GM18511 (cell line): ENCODE data around the gene SLC34A1.
A peak's percentile ranks its signal among the peaks of the same experiment; 100 is the strongest.
"Not testable (repeated sequence)": the region's sequence is repeated elsewhere in the genome, so short reads cannot be mapped to it uniquely, and the experiment has no call there.

ENCODE experiments used
- ATAC-seq: cut with Tn5 transposase; IDR thresholded peaks from one replicate; pipeline ENCODE4 v1.9.1; 2021; ENCODE audit warnings: mild to moderate bottlenecking, moderate library complexity; ENCODE audit not compliant: unreplicated experiment

SLC34A1 gene

DNA sequence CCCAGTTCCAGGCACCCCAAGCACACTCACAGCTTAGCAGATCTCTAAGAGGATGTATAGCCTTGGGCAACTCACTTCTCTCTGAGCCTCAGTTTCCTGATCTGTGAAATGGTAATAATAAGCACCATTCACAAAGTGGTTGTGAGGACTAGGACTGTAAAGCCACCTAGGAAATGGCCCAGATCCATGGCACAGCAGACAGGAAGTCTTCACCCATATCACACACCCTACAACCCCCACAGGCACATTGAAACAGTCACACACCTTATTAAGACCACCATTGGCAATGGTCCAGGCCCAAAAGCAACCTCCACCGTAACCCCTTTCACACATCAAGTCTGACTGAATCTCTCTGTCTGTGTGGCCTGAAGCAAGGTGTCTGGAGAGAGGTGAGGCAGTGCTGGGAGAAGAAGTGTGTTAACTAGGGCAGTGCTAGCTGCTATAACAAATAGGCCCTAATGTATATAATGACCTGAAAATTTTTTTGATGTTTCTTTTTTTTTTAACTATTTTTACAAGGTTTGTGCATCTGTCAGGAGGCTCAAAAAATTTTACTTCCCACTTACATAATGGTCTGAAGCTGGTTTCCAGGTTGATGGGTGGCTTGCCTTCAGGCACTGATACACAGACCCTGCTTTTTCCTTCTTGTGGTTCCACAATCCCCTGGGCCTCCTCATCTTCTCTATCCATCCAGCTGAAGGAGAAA, 28.9 kb upstream of the SLC34A1 start:
- ATAC-seq, result no peak

DNA sequence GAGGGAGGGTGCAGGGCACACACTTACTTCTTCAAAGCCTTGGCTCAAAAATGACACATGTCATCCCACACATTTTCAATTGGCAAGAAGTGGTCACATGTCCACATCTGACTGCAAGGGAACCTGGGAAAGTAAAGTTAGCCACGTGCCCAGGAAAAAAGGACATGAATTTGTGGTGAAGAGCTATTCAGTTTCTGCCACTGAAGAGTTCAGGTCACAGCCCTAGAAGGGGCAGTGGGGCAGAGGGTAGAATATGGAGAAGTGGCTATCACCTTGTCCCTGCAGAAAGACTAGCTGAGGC, 28.4 kb upstream of the SLC34A1 start:
- ATAC-seq, result no peak

DNA sequence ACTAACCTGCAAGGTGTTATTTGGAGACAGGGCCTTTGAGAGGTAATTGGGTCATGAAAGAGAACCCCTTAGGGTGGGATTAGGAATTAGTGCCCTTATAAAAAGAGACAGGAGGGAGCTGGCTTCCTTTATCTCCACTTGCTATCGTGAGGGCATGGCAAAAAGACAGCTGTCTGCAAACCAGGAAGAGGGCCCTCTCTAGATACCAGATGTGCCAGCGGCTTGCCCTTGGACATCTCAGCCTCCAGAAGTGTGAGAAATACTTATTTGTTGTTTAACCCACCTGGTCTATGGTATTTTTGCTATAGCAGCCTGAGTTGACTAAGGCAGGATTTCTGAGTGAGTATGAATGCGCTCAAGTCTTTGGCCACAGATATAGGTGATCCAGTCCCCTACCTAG, 27.5 kb upstream of the SLC34A1 start:
- ATAC-seq, result no peak

DNA sequence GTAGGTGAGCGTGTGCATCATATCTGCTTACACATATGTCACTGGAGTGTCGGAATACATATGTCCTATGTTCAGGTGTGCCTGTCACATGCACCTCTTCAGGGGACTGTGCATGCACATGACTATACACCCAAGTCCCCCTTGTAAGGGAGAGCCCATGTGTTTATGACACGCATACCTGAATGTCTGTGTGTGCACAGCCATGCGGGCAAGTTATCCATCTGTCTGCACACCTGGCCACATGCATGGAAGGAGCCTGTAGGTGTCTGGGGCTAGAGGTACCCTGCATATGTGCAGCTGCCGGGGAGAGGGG, 27.1 kb upstream of the SLC34A1 start:
- ATAC-seq, result no peak

DNA sequence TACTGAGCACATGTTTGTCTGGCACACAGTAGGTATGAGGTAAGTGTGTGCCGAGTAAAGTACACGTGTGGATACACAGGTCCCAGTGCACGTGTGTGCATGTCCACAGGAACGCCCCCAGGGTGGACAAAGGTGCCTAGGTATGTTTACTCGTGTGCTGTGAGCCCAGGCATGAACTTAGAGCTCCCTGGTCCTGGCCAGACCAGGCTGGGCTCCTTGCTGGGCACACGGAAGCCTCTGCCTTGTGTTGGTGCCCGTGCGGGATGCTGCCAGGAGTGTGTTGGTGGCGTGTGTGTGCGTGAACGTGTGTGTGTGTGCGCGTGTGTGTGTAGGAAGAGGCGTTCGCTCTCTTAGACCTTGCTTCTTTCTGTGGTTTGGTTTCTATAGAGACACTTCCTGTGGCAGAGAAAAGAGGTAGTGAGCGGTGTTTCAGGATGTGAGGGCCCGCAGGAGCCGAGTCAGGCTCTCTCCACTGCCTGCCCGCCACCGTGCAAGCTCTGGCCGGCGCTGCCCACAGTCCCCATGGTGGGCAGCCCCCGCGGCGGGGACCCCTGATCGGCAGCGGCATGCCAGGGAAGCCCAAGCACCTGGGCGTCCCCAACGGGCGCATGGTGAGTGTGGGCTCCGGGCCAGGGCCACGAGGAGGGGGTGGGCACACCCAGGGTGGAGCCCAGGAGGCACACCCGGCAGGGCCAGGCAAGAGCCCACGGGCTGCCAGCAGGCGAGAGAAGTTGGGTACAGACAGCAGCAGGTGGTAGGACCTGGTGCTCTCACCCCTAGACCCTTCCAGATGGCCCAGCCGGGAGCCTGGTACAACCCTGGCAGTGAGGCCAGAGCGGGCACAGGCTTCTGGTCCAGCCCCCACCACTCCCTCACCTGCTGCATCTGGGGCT, 26.5 kb upstream of the SLC34A1 start, which contains the start of gene RGS14:
Gene RGS14, plus strand, starts transcription at position 466 of the 893 bp plus-strand sequence. Its CDS starts 101 bp downstream, at position 567.
- peak; percentile 94 for ATAC-seq

DNA sequence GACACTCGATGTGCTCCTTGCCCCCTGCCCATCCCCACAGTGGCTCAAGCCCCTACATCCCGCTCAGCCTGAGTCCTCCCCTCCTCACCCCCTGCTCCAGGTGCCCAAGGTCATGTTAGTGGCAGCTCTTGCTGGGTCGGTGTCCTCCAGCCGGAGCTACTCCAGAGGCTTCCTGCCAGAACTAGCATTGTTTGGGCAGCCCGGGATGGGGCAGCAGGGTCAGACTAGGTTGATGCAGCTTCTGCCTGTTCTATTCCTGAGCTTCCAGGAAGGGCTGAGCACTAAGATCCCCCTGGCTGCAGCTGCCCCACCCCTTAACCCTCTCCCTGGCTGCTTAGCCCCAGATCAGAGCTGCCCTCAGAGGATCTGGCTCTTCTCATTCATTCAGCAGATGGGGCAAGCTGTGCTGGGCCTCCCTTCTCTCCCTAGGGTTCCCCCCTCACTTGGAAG, 25.8 kb upstream of the SLC34A1 start:
- ATAC-seq, result no peak

DNA sequence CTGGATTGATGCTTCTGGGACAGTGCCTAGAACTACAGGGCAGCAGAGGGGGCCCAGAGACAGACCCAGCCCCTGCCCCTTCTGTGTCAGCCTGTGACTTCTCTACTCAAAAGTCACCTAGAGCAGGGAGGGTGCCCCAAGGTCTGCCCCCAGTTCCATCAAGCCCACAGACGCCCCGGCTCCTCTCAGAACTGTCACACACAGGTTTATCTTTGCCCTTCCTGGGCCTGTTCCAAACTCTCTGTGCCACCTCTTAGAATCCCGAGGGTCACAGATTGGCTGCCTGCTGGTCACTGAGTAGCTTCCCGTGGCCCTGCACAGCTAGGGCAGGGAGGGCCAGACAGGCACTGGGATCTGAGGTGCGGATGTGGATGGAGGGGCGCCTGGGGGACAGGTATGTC, 24.8 kb upstream of the SLC34A1 start:
- ATAC-seq, result no peak

DNA sequence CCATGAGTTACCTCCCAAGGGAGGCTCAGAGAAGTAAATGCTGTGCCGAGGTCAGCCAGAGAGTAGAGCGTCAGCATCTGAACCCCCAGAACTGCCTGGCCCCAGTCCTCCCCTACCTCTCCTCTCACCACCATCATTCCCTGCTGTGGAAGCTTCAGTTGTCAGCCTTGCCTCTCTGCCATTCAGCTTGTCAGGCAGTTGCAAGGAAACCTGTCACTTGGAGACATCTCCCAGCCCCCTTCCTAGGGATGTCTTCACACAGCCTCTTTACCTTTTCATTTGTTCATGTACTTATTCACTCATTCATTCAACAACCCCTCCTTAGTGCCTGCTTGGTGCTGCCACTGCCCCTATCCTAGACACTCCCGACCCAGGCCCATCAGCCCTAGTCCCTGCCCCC, 24.4 kb upstream of the SLC34A1 start:
- ATAC-seq, result no peak

DNA sequence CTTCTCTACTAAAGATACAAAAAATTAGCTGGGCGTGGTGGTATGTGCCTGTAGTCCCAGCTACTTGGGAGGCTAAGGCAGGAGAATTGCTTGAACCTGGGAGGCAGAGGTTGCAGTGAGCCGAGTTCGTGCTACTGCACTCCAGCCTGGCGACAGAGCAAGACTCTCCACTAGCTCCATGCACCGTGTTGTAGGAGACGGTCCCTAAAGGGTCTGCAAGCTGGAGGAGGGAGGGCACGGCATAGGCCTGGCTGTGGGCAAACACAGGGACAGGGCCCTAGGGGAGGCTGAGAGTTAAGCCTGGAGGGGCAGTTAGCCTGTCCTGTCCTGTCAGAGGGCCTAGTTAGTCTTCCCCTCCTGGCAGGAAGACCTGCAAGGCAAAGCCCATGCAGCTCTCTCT, 23.5 kb upstream of the SLC34A1 start:
- not testable (repeated sequence) for ATAC-seq

DNA sequence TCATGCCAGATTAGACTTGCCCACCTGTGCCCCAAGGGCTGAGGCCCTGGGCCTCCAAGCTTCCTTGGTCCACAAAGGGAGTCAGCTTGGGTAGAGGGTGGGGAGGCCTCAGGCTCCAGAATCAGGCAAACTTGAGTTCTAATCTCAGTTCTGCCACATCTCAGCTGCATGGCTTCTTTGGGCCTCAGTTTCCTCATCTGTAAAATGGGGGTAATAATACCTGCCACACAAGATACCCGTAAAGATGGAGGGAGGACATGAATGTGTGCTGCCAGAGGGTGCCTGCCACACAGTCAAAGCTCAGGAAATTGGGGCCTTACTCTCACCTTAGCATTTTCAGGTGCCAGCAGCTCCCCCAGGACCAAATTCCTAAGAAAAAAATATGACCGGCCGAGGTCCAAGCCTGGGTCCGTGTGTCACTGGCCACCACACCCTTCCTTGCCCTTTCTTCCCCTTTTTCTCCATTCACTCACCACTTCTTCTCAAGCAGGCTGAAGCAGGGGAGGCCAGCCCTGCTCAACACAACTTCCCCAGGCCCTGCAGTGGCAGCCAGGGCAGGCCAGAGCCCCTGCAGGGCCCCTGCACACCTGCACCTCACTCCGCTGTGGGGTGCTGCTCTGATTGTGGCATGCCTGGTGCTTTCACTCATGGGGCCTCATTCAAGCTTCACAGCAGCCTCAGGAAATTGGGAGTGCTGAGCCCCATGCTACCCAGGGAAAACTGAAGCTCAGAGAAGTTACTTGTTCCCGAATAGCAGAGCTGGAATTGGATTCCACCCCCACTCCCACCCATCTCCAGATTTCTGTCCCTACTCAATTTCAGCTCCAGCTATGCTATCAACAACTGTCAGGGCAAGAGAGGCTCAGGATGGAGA, 22.6 kb upstream of the SLC34A1 start:
- ATAC-seq, result no peak

DNA sequence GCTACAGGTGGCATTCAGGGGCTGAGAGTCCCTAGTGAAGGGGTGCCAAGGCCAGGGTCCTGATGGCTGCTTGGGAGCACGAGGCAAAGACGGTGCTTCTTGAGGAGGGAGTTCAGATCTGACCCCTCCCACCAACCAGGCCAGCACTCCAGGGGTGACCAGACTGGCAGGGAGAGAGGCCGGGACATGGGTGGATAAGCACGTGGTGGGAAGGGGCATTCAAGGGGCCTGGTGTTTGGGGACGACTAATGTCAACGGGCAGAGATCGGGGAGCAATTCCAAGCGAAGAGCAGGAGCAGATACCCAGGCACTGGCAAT, 22.0 kb upstream of the SLC34A1 start:
- no peak for ATAC-seq

DNA sequence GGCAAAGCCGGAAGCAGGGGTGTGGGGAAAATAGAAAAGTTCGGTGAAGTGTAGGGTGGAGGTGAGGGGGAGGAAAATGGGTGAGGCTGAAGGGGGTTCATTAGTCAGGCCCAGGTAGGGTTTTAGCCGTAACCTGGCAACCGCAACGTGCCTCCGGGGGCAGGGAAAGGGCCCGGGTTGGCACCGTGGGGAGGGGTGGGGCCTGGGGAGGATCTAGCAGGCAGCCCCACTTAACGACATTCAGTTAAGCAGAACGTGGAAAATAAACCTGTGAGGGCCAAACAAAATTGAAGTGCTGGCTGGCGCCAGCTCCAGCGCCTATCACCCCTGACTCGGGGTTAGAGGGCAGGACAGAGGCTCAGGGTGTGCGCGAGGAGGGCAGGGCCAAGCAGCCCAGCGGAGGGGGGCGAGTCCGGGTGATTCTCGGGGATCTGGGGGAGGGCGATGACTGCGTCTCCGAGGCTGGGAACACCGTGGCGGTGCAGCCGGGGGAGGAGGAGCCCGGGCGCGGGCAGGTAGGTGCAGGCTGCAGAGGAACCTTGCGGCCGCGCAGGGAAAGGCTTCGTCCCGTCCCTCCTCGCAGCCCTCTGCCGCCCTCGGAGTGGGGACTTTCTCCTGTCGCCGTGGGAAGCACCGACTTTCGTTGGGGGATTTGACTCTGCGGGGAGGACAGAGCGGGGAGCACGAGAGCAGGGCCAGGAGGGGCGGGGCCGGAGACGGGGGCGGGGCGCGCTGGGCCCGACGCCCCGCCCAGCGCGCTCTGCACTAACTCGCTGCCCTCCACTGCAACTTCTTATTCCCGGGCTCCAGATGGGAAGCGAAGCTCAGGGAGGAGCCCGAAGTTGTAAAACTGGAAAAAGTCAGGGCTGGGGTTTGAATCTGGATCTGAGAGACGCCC, 21.4 kb upstream of the SLC34A1 start:
- ATAC-seq, result peak; percentile 47

DNA sequence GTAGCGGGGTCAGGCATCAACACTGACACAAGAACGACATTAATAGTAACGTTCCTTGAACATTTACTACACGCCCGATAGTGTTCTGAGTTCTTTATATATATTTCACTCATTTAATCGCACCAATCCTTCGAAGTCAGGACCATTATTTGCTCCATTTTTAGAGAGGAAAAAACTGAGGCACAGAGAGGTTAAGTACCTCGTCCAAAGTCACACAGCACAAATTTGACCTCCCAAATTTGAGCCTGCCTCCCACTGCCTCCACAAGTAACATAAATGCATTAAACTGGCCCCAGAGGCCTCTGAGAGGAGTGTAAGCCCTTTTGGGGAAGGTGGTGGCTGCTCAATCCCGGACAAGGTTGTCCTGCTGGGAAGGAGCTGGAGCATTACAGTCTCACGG, 20.7 kb upstream of the SLC34A1 start:
- no peak for ATAC-seq

DNA sequence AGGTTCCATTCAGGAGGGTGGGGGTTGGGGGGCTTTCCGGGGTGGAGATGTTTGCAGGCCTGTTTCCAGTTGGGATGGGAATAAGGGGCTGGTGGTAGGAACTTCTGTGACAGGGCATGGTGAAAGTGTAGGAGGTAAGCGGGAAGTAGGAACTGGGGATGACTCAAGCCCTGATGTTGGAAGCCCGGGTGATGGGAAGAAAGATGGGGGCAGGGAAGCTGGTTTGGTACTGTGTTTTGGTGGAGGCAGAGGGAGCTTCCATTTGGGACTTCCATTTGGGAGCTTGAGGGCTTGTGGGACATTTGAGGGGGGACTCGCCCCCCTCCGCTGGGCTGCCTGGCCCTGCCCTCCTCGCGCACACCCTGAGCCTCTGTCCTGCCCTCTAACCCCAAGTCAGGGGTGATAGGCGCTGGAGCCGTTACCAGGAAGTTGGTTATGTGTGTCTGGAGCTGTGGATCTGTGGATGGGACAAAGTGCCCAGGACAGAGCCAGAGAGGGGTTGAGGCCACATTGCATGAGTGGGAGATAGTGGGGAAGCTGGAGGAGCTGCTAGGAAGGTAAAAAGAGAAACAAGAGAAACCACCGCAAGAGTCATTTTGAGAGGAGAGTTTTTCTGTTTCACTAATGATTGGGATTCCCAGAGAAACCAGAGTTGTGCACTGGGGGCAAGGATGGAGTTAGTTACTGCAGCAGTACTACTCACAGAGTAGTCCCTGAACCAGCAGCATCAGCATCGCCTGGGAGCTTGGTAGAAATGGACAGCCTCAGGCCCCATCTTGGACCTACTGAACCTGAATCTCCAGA, 19.9 kb upstream of the SLC34A1 start:
- ATAC-seq, result no peak

DNA sequence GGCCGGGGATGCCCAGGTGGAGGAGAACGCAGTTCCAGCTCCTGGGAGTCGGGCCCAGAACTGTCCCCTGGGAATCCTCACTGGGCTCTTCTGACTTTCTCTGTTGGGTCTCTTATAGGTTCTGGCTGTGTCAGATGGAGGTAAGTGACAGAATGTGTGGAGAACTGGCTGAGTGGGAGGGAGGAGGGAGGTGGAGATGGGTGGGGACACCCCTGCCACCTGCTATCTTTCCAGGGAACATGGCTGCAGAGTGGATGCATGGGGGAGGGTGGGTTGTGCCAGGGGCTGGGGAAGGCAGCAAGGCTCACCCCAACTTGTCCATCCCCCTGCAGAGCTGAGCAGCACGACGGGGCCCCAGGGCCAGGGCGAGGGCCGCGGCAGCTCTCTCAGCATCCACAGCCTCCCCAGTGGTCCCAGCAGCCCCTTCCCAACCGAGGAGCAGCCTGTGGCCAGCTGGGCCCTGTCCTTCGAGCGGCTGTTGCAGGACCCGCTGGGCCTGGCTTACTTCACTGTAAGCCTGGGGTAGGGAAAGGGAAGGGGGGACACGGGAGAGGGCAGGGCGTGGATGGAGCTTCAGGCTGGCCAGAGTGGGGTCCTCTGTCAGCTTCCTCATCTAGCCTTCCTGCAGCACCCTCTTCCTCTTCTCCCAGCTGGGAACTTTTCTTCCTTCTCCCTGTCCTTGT, 18.2 kb upstream of the SLC34A1 start:
- no peak for ATAC-seq

DNA sequence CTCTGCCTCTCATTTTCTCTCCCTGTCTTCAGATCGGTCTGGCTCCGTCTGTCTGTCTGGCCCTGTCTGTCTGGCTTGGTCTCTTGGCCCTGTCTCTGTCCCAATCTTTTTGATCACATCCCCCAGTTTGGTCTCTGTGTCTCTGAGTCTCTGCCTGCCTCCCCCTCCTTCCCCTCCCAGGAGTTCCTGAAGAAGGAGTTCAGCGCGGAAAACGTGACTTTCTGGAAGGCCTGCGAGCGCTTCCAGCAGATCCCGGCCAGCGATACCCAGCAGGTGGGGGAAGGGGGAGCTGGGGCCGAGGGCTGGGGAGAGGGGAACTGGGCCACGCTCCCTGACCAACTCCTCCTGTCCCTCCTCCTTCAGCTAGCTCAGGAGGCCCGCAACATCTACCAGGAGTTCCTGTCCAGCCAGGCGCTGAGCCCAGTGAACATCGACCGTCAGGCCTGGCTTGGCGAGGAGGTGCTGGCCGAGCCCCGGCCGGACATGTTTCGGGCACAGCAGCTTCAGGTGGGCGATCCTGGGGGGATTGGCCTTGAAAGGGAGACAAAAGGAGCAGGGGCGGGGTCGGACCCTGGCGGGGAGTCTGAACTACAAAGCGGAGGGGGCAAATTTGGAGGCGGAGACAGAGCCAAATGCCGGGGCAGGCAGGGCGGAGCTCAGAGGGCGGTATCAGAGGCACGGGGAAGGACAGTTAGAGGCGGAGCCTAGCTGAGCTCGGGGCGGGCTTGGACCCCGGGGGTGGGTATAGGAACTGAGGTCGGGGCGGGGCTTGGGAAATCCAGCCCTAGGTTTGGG, 17.5 kb upstream of the SLC34A1 start:
- no peak for ATAC-seq

DNA sequence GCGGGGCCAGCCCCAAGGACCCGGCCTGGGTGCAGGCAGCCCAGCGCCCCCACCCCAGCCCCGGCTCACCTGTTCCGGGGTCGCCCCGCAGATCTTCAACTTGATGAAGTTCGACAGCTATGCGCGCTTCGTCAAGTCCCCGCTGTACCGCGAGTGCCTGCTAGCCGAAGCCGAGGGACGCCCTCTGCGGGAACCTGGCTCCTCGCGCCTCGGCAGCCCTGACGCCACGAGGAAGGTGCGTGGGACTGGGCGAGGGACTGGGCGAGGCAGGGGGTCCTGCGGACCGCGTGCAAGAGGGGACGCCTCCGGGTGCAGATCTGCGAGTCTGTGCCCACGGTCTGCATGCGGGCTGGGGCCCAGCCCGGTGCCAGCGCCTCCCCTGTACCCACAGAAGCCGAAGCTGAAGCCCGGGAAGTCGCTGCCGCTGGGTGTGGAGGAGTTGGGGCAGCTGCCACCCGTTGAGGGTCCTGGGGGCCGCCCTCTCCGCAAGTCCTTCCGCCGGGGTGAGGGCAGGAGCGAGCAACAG, 16.8 kb upstream of the SLC34A1 start:
- ATAC-seq, result no peak
